Adrenal gland (tissue), 5 donors: Measurements from ENCODE around the gene SPNS3.

ENCODE experiments used
- POLR2A ChIP-seq, 2 donors: fragments of 450-650 bp; IDR thresholded peaks; one replicate each; pipeline ENCODE4 v1.6.1; 2017; ENCODE audit warnings: antibody characterized with exemption in 2 of 2, mild to moderate bottlenecking in 2 of 2, moderate library complexity in 1 of 2
- TF ChIP-seq, protein P1 (sequence below), 6 experiments: fragments of 450-650 bp in 4 of 6; fragments of 200-600 bp in 2 of 6; sonication (generic) in 1 of 6; IDR thresholded peaks; 1 replicate in 5 of 6; 2 replicates in 1 of 6; pipeline versions ENCODE4 v1.5.1 to v1.8.0; 2016 to 2021; ENCODE audit warnings: antibody characterized with exemption in 6 of 6, mild to moderate bottlenecking in 2 of 6, moderate library complexity in 1 of 6
- donor health status: DM: no; HTN: no; CAD: no.

GRCh38 chr17:4467287-4467686, 33.5 kb downstream of the SPNS3 start:
- TF ChIP-seq, protein P1, sequence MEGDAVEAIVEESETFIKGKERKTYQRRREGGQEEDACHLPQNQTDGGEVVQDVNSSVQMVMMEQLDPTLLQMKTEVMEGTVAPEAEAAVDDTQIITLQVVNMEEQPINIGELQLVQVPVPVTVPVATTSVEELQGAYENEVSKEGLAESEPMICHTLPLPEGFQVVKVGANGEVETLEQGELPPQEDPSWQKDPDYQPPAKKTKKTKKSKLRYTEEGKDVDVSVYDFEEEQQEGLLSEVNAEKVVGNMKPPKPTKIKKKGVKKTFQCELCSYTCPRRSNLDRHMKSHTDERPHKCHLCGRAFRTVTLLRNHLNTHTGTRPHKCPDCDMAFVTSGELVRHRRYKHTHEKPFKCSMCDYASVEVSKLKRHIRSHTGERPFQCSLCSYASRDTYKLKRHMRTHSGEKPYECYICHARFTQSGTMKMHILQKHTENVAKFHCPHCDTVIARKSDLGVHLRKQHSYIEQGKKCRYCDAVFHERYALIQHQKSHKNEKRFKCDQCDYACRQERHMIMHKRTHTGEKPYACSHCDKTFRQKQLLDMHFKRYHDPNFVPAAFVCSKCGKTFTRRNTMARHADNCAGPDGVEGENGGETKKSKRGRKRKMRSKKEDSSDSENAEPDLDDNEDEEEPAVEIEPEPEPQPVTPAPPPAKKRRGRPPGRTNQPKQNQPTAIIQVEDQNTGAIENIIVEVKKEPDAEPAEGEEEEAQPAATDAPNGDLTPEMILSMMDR (IDR thresholded peaks at IDR 0.05): no peak
- no peak for TF ChIP-seq POLR2A (IDR thresholded peaks at IDR 0.05)
